Transverse colon (tissue), 4 donors: ENCODE data around the gene BCL2L15.

Experiments
- CTCF ChIP-seq, 5 experiments: fragments of 200-600 bp in 3 of 5; fragments of 450-650 bp in 2 of 5; sonication (generic) in 3 of 5; IDR thresholded peaks; 1 replicate in 2 of 5; 2 replicates in 3 of 5; pipeline ENCODE4 v1.5.1; 2016 to 2017; ENCODE audit warnings: antibody characterized with exemption in 5 of 5, inconsistent platforms in 3 of 5, mild to moderate bottlenecking in 2 of 5, moderate library complexity in 1 of 5
- POLR2A ChIP-seq: fragments of 450-650 bp; IDR thresholded peaks from one replicate; pipeline ENCODE4 v1.6.1; 2016; ENCODE audit warnings: antibody characterized with exemption, mild to moderate bottlenecking, moderate library complexity
- POLR2AphosphoS5 ChIP-seq, 3 donors: sonication (generic); formaldehyde crosslinking; IDR thresholded peaks; one replicate each; pipeline ENCODE4 v1.6.1; 2016; ENCODE audit warnings: antibody characterized with exemption in 3 of 3

- TF ChIP-seq POLR2A: no peak
- no peak for TF ChIP-seq CTCF (IDR thresholded peaks at IDR 0.05)
- TF ChIP-seq POLR2AphosphoS5 (IDR thresholded peaks at IDR 0.05): no peak
Observed at GRCh38 chr1:113895098-113895497, 7.7 kb upstream of the BCL2L15 start.
